DOHH2 (cell line): ENCODE data around the gene PNRC2.

Source experiments
- H3F3A ChIP-seq: fragments of 200-600 bp; sonication (generic), shearing (Covaris generic); 2 replicates; pipeline ENCODE4 v1.6.0; 2016; ENCODE audit warnings: antibody characterized with exemption, mild to moderate bottlenecking; ENCODE audit not compliant: control insufficient read depth, insufficient read depth
- H3K27ac ChIP-seq: fragments of 200-600 bp; sonication (generic); 2 replicates; pipeline ENCODE4 v1.5.1; 2014; ENCODE audit warnings: low read depth, mild to moderate bottlenecking, low read length, moderate library complexity
- H3K27me3 ChIP-seq: fragments of 200-600 bp; sonication (generic); 2 replicates; pipeline ENCODE4 v1.6.1; 2014; ENCODE audit warnings: mild to moderate bottlenecking, low read length, mixed read lengths; ENCODE audit not compliant: control insufficient read depth
- H3K36me3 ChIP-seq: fragments of 200-600 bp; sonication (generic); 2 replicates; pipeline ENCODE4 v1.6.1; 2014; ENCODE audit warnings: mild to moderate bottlenecking, low read length, moderate library complexity, mixed read lengths; ENCODE audit not compliant: control insufficient read depth
- H3K4me1 ChIP-seq: fragments of 200-600 bp; sonication (generic); 2 replicates; pipeline ENCODE4 v1.6.1; 2014; ENCODE audit warnings: mild to moderate bottlenecking, low read length, mixed read lengths; ENCODE audit not compliant: control insufficient read depth
- H3K4me2 ChIP-seq: fragments of 200-600 bp; sonication (generic); 2 replicates; pipeline ENCODE4 v1.6.0; 2014; ENCODE audit warnings: mild to moderate bottlenecking, low read length, moderate library complexity
- H3K4me3 ChIP-seq: fragments of 200-600 bp; sonication (generic); 2 replicates; pipeline ENCODE4 v1.5.1; 2014; ENCODE audit warnings: mild to moderate bottlenecking, low read length, mixed read lengths
- H3K79me2 ChIP-seq: fragments of 200-600 bp; sonication (generic); 2 replicates; pipeline ENCODE4 v1.6.1; 2014; ENCODE audit warnings: mild to moderate bottlenecking, low read length, mixed read lengths; ENCODE audit not compliant: control insufficient read depth
- H3K9me2 ChIP-seq: fragments of 200-600 bp; sonication (generic); replicated peaks from 2 replicates; pipeline ENCODE4 v1.6.1; 2014; ENCODE audit warnings: mild to moderate bottlenecking, low read length, mixed read lengths; ENCODE audit not compliant: control insufficient read depth
- H3K9me3 ChIP-seq: fragments of 200-600 bp; sonication (generic); 2 replicates; pipeline ENCODE4 v1.6.1; 2014; ENCODE audit warnings: antibody characterized with exemption, low read length, mixed read lengths; ENCODE audit not compliant: control insufficient read depth, insufficient read depth
- H4K20me1 ChIP-seq: fragments of 200-600 bp; sonication (generic); 2 replicates; pipeline ENCODE4 v1.6.0; 2014; ENCODE audit warnings: low read depth, mild to moderate bottlenecking, antibody characterized with exemption, low read length, moderate library complexity; ENCODE audit not compliant: control insufficient read depth, insufficient read depth
- CTCF ChIP-seq: fragments of 200-600 bp; sonication (generic); IDR thresholded peaks from one replicate; pipeline ENCODE4 v1.5.1; 2014; ENCODE audit warnings: antibody characterized with exemption, mild to moderate bottlenecking, low read depth, low read length; ENCODE audit not compliant: poor library complexity, severe bottlenecking
- EZH2phosphoT487 ChIP-seq: fragments of 200-600 bp; sonication (generic); IDR thresholded peaks from 2 replicates; pipeline ENCODE4 v1.6.1; 2017; ENCODE audit warnings: borderline replicate concordance, mild to moderate bottlenecking, antibody characterized with exemption, low read length, moderate library complexity, mixed read lengths

The PNRC2 gene

GRCh38 chr1:23923592-23924499, 35.8 kb upstream of the PNRC2 start:
- Histone ChIP-seq H3K27ac (no peak overlapping the region), H4K20me1 (no peaks in the 10 kb centered on the region), H3K9me3 (no peaks in the 10 kb centered on the region), H3K9me2 (no peaks in the 10 kb centered on the region), H3K27me3 (peaks cover 21% of the 10 kb centered on the region), H3K4me3 (no peak overlapping the region), H3F3A (no peaks in the 10 kb centered on the region), H3K4me1 (peaks cover 5% of the 10 kb centered on the region; the same call in 1 of the 2 replicates), H3K4me2 (no peak overlapping the region), H3K79me2 (no peaks in the 10 kb centered on the region), H3K36me3 (no peaks in the 10 kb centered on the region)
- TF ChIP-seq CTCF: no peak
- TF ChIP-seq EZH2phosphoT487: no peak

- Histone ChIP-seq H3K9me2 (no peaks in the 10 kb centered on the region), H3K4me3 (no peak overlapping the region), H3K79me2 (no peaks in the 10 kb centered on the region), H3K4me2 (no peak overlapping the region), H3K27ac (no peak overlapping the region), H3K27me3 (peaks cover 25% of the 10 kb centered on the region), H3K9me3 (no peaks in the 10 kb centered on the region), H3F3A (no peaks in the 10 kb centered on the region), H3K4me1 (peaks cover 8% of the 10 kb centered on the region), H4K20me1 (no peaks in the 10 kb centered on the region), H3K36me3 (no peaks in the 10 kb centered on the region)
- no peak for TF ChIP-seq EZH2phosphoT487
- no peak for TF ChIP-seq CTCF
These were observed 35.0 kb upstream of the PNRC2 start for GRCh38 chr1:23924601-23925000.

GRCh38 chr1:23925279-23925678, 34.3 kb upstream of the PNRC2 start:
- H3K27ac ChIP-seq: no peak overlapping the region
- no peaks in the 10 kb centered on the region for H3K9me3 ChIP-seq
- H4K20me1 ChIP-seq: no peaks in the 10 kb centered on the region
- no peak overlapping the region for H3K4me3 ChIP-seq
- H3K79me2 ChIP-seq: no peaks in the 10 kb centered on the region
- H3K9me2 ChIP-seq: no peaks in the 10 kb centered on the region
- no peaks in the 10 kb centered on the region for H3F3A ChIP-seq
- H3K36me3 ChIP-seq: no peaks in the 10 kb centered on the region
- TF ChIP-seq CTCF (no peak), EZH2phosphoT487 (no peak)
- H3K27me3 ChIP-seq: peaks cover 27% of the 10 kb centered on the region
- no peak overlapping the region for H3K4me2 ChIP-seq
- peaks cover 14% of the 10 kb centered on the region for H3K4me1 ChIP-seq
